Vagina (tissue), 2 donors: ENCODE measurements around the gene MAG.

Experiments used
- CTCF ChIP-seq, 3 experiments: fragments of 450-650 bp in 2 of 3; fragments of 200-600 bp in 1 of 3; sonication (generic) in 1 of 3; IDR thresholded peaks; one replicate each; pipeline ENCODE4 v1.5.1; 2017 to 2019; ENCODE audit warnings: antibody characterized with exemption in 3 of 3, mild to moderate bottlenecking in 2 of 3, moderate library complexity in 2 of 3
- POLR2A ChIP-seq, 2 donors: fragments of 450-650 bp; IDR thresholded peaks; one replicate each; pipeline ENCODE4 v1.6.1; 2017; ENCODE audit warnings: antibody characterized with exemption in 2 of 2, mild to moderate bottlenecking in 2 of 2, moderate library complexity in 2 of 2

- TF ChIP-seq POLR2A (IDR thresholded peaks at IDR 0.05) = no peak
- TF ChIP-seq CTCF (IDR thresholded peaks at IDR 0.05) = no peak
Measured at GRCh38 chr19:35306473-35307246, 14.7 kb downstream of the MAG start.
